GM19193 (cell line): Measurements from ENCODE around the gene SLC12A1.

ENCODE experiments used
- POLR2A ChIP-seq: IDR thresholded peaks from 4 replicates; pipeline ENCODE4 v1.6.1; 2011; ENCODE audit not compliant: insufficient read depth, insufficient read length; ENCODE audit errors: extremely low read depth

The SLC12A1 gene

GRCh38 chr15:48343865-48344264, 137.8 kb downstream of the SLC12A1 start:
- TF ChIP-seq POLR2A, result no peak

- no peak for TF ChIP-seq POLR2A
Measured at GRCh38 chr15:48345516-48345915, 139.4 kb downstream of the SLC12A1 start.

GRCh38 chr15:48352474-48353072, 146.5 kb downstream of the SLC12A1 start:
- no peak for TF ChIP-seq POLR2A
